Kidney (tissue), 14 donors: ENCODE measurements around the gene PSMB8. TPM values are rescaled to one million over a fixed set of nuclear protein-coding genes. Genes with fewer than 3 reads are reported as not detected.

Experiments
- DNase-seq, 5 donors: peaks; one replicate each; pipeline ENCODE4 v3.0.0-alpha.2; 2013 to 2020
- FAIRE-seq: peaks from 2 replicates; lab custom pipeline; 2012; peaks lifted over from hg19 to GRCh38; lab: Jason Lieb, UNC
- H3K27ac ChIP-seq, 2 donors: one replicate each; pipeline ENCODE4 v1.7.0; 2013; ENCODE audit warnings: low read depth in 2 of 2, low read length in 2 of 2, inconsistent platforms in 1 of 2
- H3K27me3 ChIP-seq: one replicate; pipeline ENCODE4 v1.7.1; 2013; ENCODE audit warnings: low read length, inconsistent platforms; ENCODE audit not compliant: control insufficient read depth, insufficient read depth
- H3K36me3 ChIP-seq, 3 donors: one replicate each; pipeline versions ENCODE4 v1.7.0 to v1.7.1; 2013; ENCODE audit warnings: low read length in 3 of 3, control low read depth in 1 of 3, inconsistent platforms in 1 of 3; ENCODE audit not compliant: insufficient read depth in 3 of 3, control insufficient read depth in 2 of 3
- H3K4me1 ChIP-seq, 3 donors: one replicate each; pipeline versions ENCODE4 v1.7.0 to v1.7.1; 2013; ENCODE audit warnings: low read length in 3 of 3, inconsistent platforms in 1 of 3, low read depth in 1 of 3; ENCODE audit not compliant: control insufficient read depth in 2 of 3, insufficient read depth in 2 of 3
- H3K4me3 ChIP-seq, 3 donors: one replicate each; pipeline versions ENCODE4 v1.7.0 to v1.8.1; 2013; ENCODE audit warnings: low read length in 3 of 3, control low read depth in 1 of 3, inconsistent platforms in 1 of 3
- H3K9ac ChIP-seq, 3 donors: one replicate each; pipeline versions ENCODE4 v1.7.0 to v1.7.1; 2013; ENCODE audit warnings: low read length in 3 of 3, control low read depth in 1 of 3, inconsistent platforms in 1 of 3
- H3K9me3 ChIP-seq, 3 donors: one replicate each; pipeline versions ENCODE4 v1.7.0 to v1.7.1; 2013; ENCODE audit warnings: low read length in 3 of 3, control low read depth in 1 of 3, inconsistent platforms in 1 of 3; ENCODE audit not compliant: control insufficient read depth in 2 of 3, insufficient read depth in 1 of 3
- CTCF ChIP-seq: IDR thresholded peaks from 3 replicates; pipeline ENCODE4 v1.5.1; 2012; ENCODE audit warnings: mild to moderate bottlenecking, moderate library complexity, borderline replicate concordance; ENCODE audit not compliant: insufficient read depth; ENCODE audit errors: extremely low read depth
- intact Hi-C: fragments of 100-400 bp; cut with DNase I; formaldehyde crosslinking; loops from one replicate; pipeline ENCODE4 v1.11.1; 2022
- polyA plus RNA-seq: library from polyadenylated mRNA; stranded (reverse); fragments of 350-450 nt; fragmentation: Illumina TruSeq; extraction: RNeasy Lipid Tissue Mini Kit (QIAGEN cat#74804); gene quantifications from one replicate; pipeline ENCODE4 v1.2.3, GENCODE V29; 2014; ENCODE audit warnings: low read depth, low replicate concordance; ENCODE audit not compliant: insufficient read depth
- total RNA-seq: library from RNA; stranded (reverse); fragmentation: NEBNext Ultra II Directional; extraction: Animal tissue kit (Norgen Biotek cat#: 25700); gene quantifications from one replicate; pipeline ENCODE4 v1.2.1, GENCODE V29; 2021
- donor health status: control.
- donor health status: control.
- donor health status: control.
- donor health status: control.
- donor health status: control.
- donor health status: DM: yes; HTN: yes; CAD: no.
- donor health status: Normal renal cell carcinoma (clear cell type).

The PSMB8 gene
- total and polyA plus RNA-seq, 2 donors from 2014 or later: 79.6 to 90.6 TPM

- peak overlapping the region in 2 of 3 donors; percentile 88 to 89 for H3K4me3 ChIP-seq
- peaks cover 0 to 28% (median 25%) of the 10 kb centered on the region in 3 donors for H3K36me3 ChIP-seq
- peaks cover 7% of the 10 kb centered on the region for H3K27me3 ChIP-seq
- intact Hi-C loops: no loop called here
- DNase-seq: peak in 3 of 5 donors; percentile 7 to 84 (median 9)
- no peaks in the 10 kb centered on the region for H3K9me3 ChIP-seq
- H3K9ac ChIP-seq: peak overlapping the region in 2 of 3 donors; percentile 93
- peaks cover 0 to 14% (median 4%) of the 10 kb centered on the region in 3 donors for H3K4me1 ChIP-seq
- FAIRE-seq: no peak
- peak overlapping the region; percentile 97 to 99 for H3K27ac ChIP-seq
- no peak for TF ChIP-seq CTCF
These were observed 8.4 kb upstream of the PSMB8 start for GRCh38 chr6:32852018-32852843.

- Histone ChIP-seq H3K27ac (no peak overlapping the region), H3K4me3 (no peak overlapping the region), H3K36me3 (peaks cover 0 to 32% (median 30%) of the 10 kb centered on the region in 3 donors), H3K27me3 (peaks cover 5% of the 10 kb centered on the region), H3K9me3 (no peaks in the 10 kb centered on the region), H3K4me1 (peaks cover 0 to 15% (median 4%) of the 10 kb centered on the region in 3 donors), H3K9ac (no peak overlapping the region)
- DNase-seq (no peak), FAIRE-seq (no peak)
- no peak for TF ChIP-seq CTCF
- intact Hi-C loops: no loop called here
These were observed 7.2 kb upstream of the PSMB8 start for GRCh38 chr6:32851025-32851424.

DNA sequence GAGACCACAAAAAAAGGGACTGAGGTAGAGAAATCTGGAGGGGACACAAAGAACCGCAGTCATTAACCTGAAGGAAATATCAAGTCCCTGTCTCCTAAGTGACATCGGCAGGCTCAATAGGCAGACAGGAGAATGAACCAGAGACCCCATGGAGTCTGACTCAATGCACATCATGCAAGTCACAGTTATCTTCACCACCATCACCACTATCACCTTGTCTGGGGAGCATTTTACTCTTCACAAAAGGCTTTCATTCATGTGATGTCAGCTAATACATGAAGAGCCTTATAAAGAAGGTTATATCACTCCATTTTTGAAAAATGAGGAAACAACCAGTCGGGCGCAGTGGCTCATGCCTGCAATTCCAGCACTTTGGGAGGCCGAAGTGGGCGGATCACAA, 5.3 kb upstream of the PSMB8 start:
- H3K9ac ChIP-seq: no peak overlapping the region
- peaks cover 0 to 12% (median 4%) of the 10 kb centered on the region in 3 donors for H3K4me1 ChIP-seq
- intact Hi-C loops: no loop called here
- no peaks in the 10 kb centered on the region for H3K9me3 ChIP-seq
- H3K4me3 ChIP-seq: no peak overlapping the region
- no peak for FAIRE-seq
- H3K27me3 ChIP-seq: peaks cover 2% of the 10 kb centered on the region
- no peak for DNase-seq
- no peak for TF ChIP-seq CTCF
- no peak overlapping the region for H3K27ac ChIP-seq
- H3K36me3 ChIP-seq: peaks cover 0 to 32% (median 30%) of the 10 kb centered on the region in 3 donors
